ENCODE data around the gene PHC2. TPM values are rescaled to one million over a fixed set of nuclear protein-coding genes. Genes with fewer than 3 reads are reported as not detected.

The PHC2 gene
- total and polyA plus RNA-seq, 2 of the 13 experiments (the other 11 are each of a cell fraction or from before 2014, with no cell fraction given), result 52.5 to 84.9 TPM

- TF ChIP-seq ZNF746 (CRISPR knock-in tag; IDR thresholded peaks at IDR 0.05), result peak; percentile 75; the same call in 1 of the 2 replicates
- TF ChIP-seq ETV6 (CRISPR knock-in tag; conservative IDR thresholded peaks at IDR 0.05), result 0 out of 2 replicates have a peak, but pooled peaks have one; percentile 27
- no peak for TF ChIP-seq ZNF790 (CRISPR knock-in tag; IDR thresholded peaks at IDR 0.05; ENCODE audit: borderline replicate concordance)
- TF ChIP-seq MATR3 (CRISPR knock-in tag; IDR thresholded peaks at IDR 0.05), result no peak
- TF ChIP-seq XRCC5 (optimal IDR thresholded peaks at IDR 0.05; ENCODE audit: low read length), result peak; percentile 90
- TF ChIP-seq HNF1B (CRISPR knock-in tag; IDR thresholded peaks at IDR 0.05), result peak; percentile 98
- peak; percentile 73 for TF ChIP-seq SP4 (CRISPR knock-in tag; IDR thresholded peaks at IDR 0.05)
- peak; percentile 62 for TF ChIP-seq TFDP2 (CRISPR knock-in tag; IDR thresholded peaks at IDR 0.05)
- peak; percentile 87; the same call in 1 of the 2 replicates for TF ChIP-seq FIP1L1 (IDR thresholded peaks at IDR 0.05; ENCODE audit: borderline replicate concordance, insufficient read depth, low read depth, low read length)
- TF ChIP-seq SUZ12 (IDR thresholded peaks at IDR 0.05; ENCODE audit: low read depth, low read length), result no peak
- TF ChIP-seq ZNF207 (IDR thresholded peaks at IDR 0.05; ENCODE audit: borderline replicate concordance), result no peak
- TF ChIP-seq ZBTB49 (CRISPR knock-in tag; IDR thresholded peaks at IDR 0.05; ENCODE audit: borderline replicate concordance), result no peak
- TF ChIP-seq TCF7 (IDR thresholded peaks at IDR 0.05; ENCODE audit: low read depth), result peak; percentile 42
- peak; percentile 89 for TF ChIP-seq KDM6A (CRISPR knock-in tag; IDR thresholded peaks at IDR 0.05; ENCODE audit: low read depth)
- TF ChIP-seq SALL1 (CRISPR knock-in tag; IDR thresholded peaks at IDR 0.05), result peak; percentile 98
- TF ChIP-seq POLR2AphosphoS5 (IDR thresholded peaks at IDR 0.05; ENCODE audit: low read depth, low read length), result no peak
- no peak for TF ChIP-seq ZNF773 (CRISPR knock-in tag; IDR thresholded peaks at IDR 0.05; ENCODE audit: borderline replicate concordance)
- peak; percentile 90 for TF ChIP-seq YY1 (IDR thresholded peaks at IDR 0.05; ENCODE audit: insufficient read depth, insufficient replicate concordance, low read depth, low read length)
- no peak for TF ChIP-seq BCLAF1 (IDR thresholded peaks at IDR 0.05)
- peak; percentile 90 for TF ChIP-seq ZNF740 (CRISPR knock-in tag; IDR thresholded peaks at IDR 0.05)
- peak; percentile 99 for TF ChIP-seq RELA (CRISPR knock-in tag; IDR thresholded peaks at IDR 0.05)
- no peak for TF ChIP-seq EHMT2 (IDR thresholded peaks at IDR 0.05; ENCODE audit: borderline replicate concordance, low read depth, low read length)
- no peak for TF ChIP-seq ZMYM2 (CRISPR knock-in tag; IDR thresholded peaks at IDR 0.05)
Observed at GRCh38 chr1:33342041-33342723, 88.7 kb downstream of the PHC2 start (continued).

Measured in HepG2 (cell line).